HCT116 (cell line): ENCODE results near the gene EIF3A. TPM values are rescaled to one million over a fixed set of nuclear protein-coding genes. Genes with fewer than 3 reads are reported as not detected.
A peak's percentile ranks its signal among the peaks of the same experiment; 100 is the strongest.

ENCODE experiments used
- ATAC-seq: fragments of 200-7000 bp; cut with Tn5 transposase; 2 replicates; pipeline ENCODE4 v1.9.1; 2020; ENCODE audit warnings: mild to moderate bottlenecking, moderate library complexity
- BruUV-seq: library from RNA; stranded (reverse); fragments of 400-500 nt; replicated peaks from 2 replicates; lab custom pipeline; 2021; lab: Mats Ljungman, UMichigan
- CTCF ChIA-PET: fragments of 300-600 bp; sonication (Branson Sonifier 250); formaldehyde crosslinking; loops from one replicate; lab custom pipeline; 2021; ENCODE audit warnings: antibody characterized with exemption; lab: Charles Lee
- POLR2A ChIA-PET: fragments of 300-600, 350-600 bp; sonication (Branson Sonifier 250); formaldehyde crosslinking; loops from one replicate; lab custom pipeline; 2021; ENCODE audit warnings: antibody characterized with exemption; lab: Charles Lee
- RAD21 ChIA-PET, 2 experiments: fragments of 300-600 bp; sonication (Branson Sonifier 250); formaldehyde crosslinking; loops; one replicate each; lab custom pipeline; 2023; ENCODE audit warnings: low total read pairs in 2 of 2; ENCODE audit not compliant: uncharacterized antibody in 2 of 2, unreplicated experiment in 2 of 2, low non-redundant PET in 1 of 2; lab: Charles Lee
- DNase-seq: peaks from one replicate; pipeline ENCODE4 v3.0.0-alpha.2; 2010; ENCODE audit warnings: low read depth, low spot score
- H2AFZ ChIP-seq: fragments of 200-600 bp; shearing (Covaris generic), sonication (generic); 2 replicates; pipeline ENCODE4 v1.6.1; 2017; ENCODE audit warnings: low read depth, mixed run types, mixed read lengths, antibody characterized with exemption, low read length; ENCODE audit not compliant: poor library complexity, severe bottlenecking
- H3K27ac ChIP-seq: 2 replicates; pipeline ENCODE4 v1.5.1; 2012; ENCODE audit warnings: low read depth, low read length
- H3K27me3 ChIP-seq: fragments of 200-600 bp; sonication (generic); 2 replicates; pipeline ENCODE4 v1.6.1; 2016; ENCODE audit warnings: mixed run types, low read length, mixed read lengths; ENCODE audit not compliant: insufficient read depth
- H3K36me3 ChIP-seq, 2 experiments: fragments of 200-500 bp in 1 of 2; fragments of 200-600 bp in 1 of 2; sonication (Bioruptor generic) in 1 of 2; sonication (generic) in 1 of 2; 2 replicates each; pipeline versions ENCODE4 v1.5.1 to v1.6.1; 2014 to 2016; ENCODE audit warnings: low read length in 2 of 2, inconsistent platforms in 1 of 2, mixed read lengths in 1 of 2, mixed run types in 1 of 2; ENCODE audit not compliant: insufficient read depth in 2 of 2, control insufficient read depth in 1 of 2
- H3K4me1 ChIP-seq, 2 experiments: fragments of 200-600 bp in 1 of 2; sonication (generic) in 1 of 2; 2 replicates each; pipeline versions ENCODE4 v1.5.1 to v1.6.1; 2012 to 2017; ENCODE audit warnings: low read length in 2 of 2, inconsistent platforms in 1 of 2, mild to moderate bottlenecking in 1 of 2, mixed read lengths in 1 of 2, mixed run types in 1 of 2, moderate library complexity in 1 of 2; ENCODE audit not compliant: insufficient read depth in 2 of 2, control insufficient read depth in 1 of 2
- H3K4me2 ChIP-seq: fragments of 200-600 bp; sonication (generic); 2 replicates; pipeline ENCODE4 v1.6.1; 2017; ENCODE audit warnings: mixed run types, low read length, mixed read lengths
- H3K4me3 ChIP-seq, 2 experiments: fragments of 200-600 bp in 1 of 2; sonication (generic) in 1 of 2; replicated peaks in 1 of 2; 2 replicates each; pipeline ENCODE4 v1.5.1; 2011 to 2016; ENCODE audit warnings: low read length in 2 of 2, control low read depth in 1 of 2, low read depth in 1 of 2, mild to moderate bottlenecking in 1 of 2, mixed read lengths in 1 of 2, mixed run types in 1 of 2
- H3K79me2 ChIP-seq: fragments of 200-600 bp; sonication (generic); 2 replicates; pipeline ENCODE4 v1.6.1; 2017; ENCODE audit warnings: mild to moderate bottlenecking, mixed run types, low read length, moderate library complexity, mixed read lengths; ENCODE audit not compliant: insufficient read depth
- H3K9ac ChIP-seq: fragments of 200-600 bp; sonication (generic); 2 replicates; pipeline ENCODE4 v1.6.1; 2016; ENCODE audit warnings: low read length, mixed read lengths
- H3K9me2 ChIP-seq: fragments of 200-600 bp; sonication (generic), shearing (Covaris generic); 2 replicates; pipeline ENCODE4 v1.6.1; 2017; ENCODE audit warnings: mixed run types, mild to moderate bottlenecking, moderate library complexity; ENCODE audit not compliant: insufficient read depth
- H3K9me3 ChIP-seq, 2 experiments: fragments of 200-500 bp in 1 of 2; fragments of 200-600 bp in 1 of 2; sonication (Bioruptor generic) in 1 of 2; sonication (generic) in 1 of 2; 2 replicates each; pipeline ENCODE4 v1.6.1; 2014 to 2017; ENCODE audit warnings: low read length in 2 of 2, mixed read lengths in 2 of 2, inconsistent platforms in 1 of 2, low read depth in 1 of 2, mild to moderate bottlenecking in 1 of 2, mixed run types in 1 of 2, moderate library complexity in 1 of 2; ENCODE audit not compliant: control insufficient read depth in 1 of 2, insufficient read depth in 1 of 2
- H4K20me1 ChIP-seq: fragments of 200-600 bp; sonication (generic), shearing (Covaris generic); 2 replicates; pipeline ENCODE4 v1.6.1; 2017; ENCODE audit warnings: mixed run types, mild to moderate bottlenecking, moderate library complexity; ENCODE audit not compliant: insufficient read depth
- CBX3 ChIP-seq: IDR thresholded peaks from 2 replicates; pipeline ENCODE4 v1.6.1; 2012; ENCODE audit warnings: low read depth
- CEBPB ChIP-seq: IDR thresholded peaks from 2 replicates; pipeline ENCODE4 v1.6.1; 2012; ENCODE audit warnings: low read depth
- EGR1 ChIP-seq: IDR thresholded peaks from 2 replicates; pipeline ENCODE4 v1.6.1; 2012; ENCODE audit warnings: low read depth
- ELF1 ChIP-seq: IDR thresholded peaks from 2 replicates; pipeline ENCODE4 v1.6.1; 2012; ENCODE audit warnings: low read depth, borderline replicate concordance
- EZH2 ChIP-seq: fragments of 200-600 bp; sonication (generic); IDR thresholded peaks from 2 replicates; pipeline ENCODE4 v1.6.1; 2017; ENCODE audit warnings: antibody characterized with exemption, mixed run types
- EZH2phosphoT487 ChIP-seq: fragments of 200-600 bp; IDR thresholded peaks from 2 replicates; pipeline ENCODE4 v1.6.1; 2018; ENCODE audit warnings: antibody characterized with exemption, borderline replicate concordance
- FOSL1 ChIP-seq: IDR thresholded peaks from 2 replicates; pipeline ENCODE4 v1.6.1; 2012; ENCODE audit warnings: low read depth
- MAX ChIP-seq: IDR thresholded peaks from 2 replicates; pipeline ENCODE4 v1.6.1; 2012
- POLR2A ChIP-seq: IDR thresholded peaks from 2 replicates; pipeline ENCODE4 v1.7.0; 2011; ENCODE audit warnings: borderline replicate concordance; ENCODE audit not compliant: insufficient read depth, insufficient read length; ENCODE audit errors: extremely low read depth
- POLR2AphosphoS5 ChIP-seq: IDR thresholded peaks from 2 replicates; pipeline ENCODE4 v1.6.1; 2011; ENCODE audit warnings: mild to moderate bottlenecking, low read depth, low read length, moderate library complexity
- SIN3A ChIP-seq: IDR thresholded peaks from 2 replicates; pipeline ENCODE4 v1.6.1; 2012; ENCODE audit warnings: low read depth
- SP1 ChIP-seq: IDR thresholded peaks from 2 replicates; pipeline ENCODE4 v1.6.1; 2012; ENCODE audit warnings: low read depth
- SRF ChIP-seq: IDR thresholded peaks from 2 replicates; pipeline ENCODE4 v1.6.1; 2012; ENCODE audit warnings: low read depth
- ZNF274 ChIP-seq: fragments of 200-500 bp; sonication (Bioruptor generic); IDR thresholded peaks from 2 replicates; pipeline ENCODE4 v1.6.1; 2014; ENCODE audit warnings: mild to moderate bottlenecking, low read depth, low read length, inconsistent platforms
- intact Hi-C: fragments of 100-400 bp; cut with micrococcal nuclease; formaldehyde crosslinking; loops from 2 replicates; pipeline ENCODE4 v1.10.0; 2022
- total RNA-seq: library from RNA; stranded (reverse); gene quantifications from one replicate; pipeline ENCODE4 v1.2.1, GENCODE V29; 2021; ENCODE audit not compliant: unreplicated experiment
- TF ChIP-seq, protein P1 (sequence below), 3 experiments: fragments of 200-600 bp in 1 of 3; sonication (generic) in 1 of 3; IDR thresholded peaks in 2 of 3; conservative IDR thresholded peaks in 1 of 3; 2 replicates each; pipeline ENCODE4 v1.5.1; 2012 to 2017; ENCODE audit warnings: low read depth in 2 of 3, low read length in 2 of 3, antibody characterized with exemption in 1 of 3, borderline replicate concordance in 1 of 3, control low read depth in 1 of 3, mild to moderate bottlenecking in 1 of 3, mixed read lengths in 1 of 3, mixed run types in 1 of 3, moderate library complexity in 1 of 3; ENCODE audit not compliant: insufficient read depth in 1 of 3
- TF ChIP-seq, protein P2 (sequence below): IDR thresholded peaks from 2 replicates; pipeline ENCODE4 v1.6.1; 2012; ENCODE audit warnings: low read depth
- TF ChIP-seq, protein P3 (sequence below): IDR thresholded peaks from 2 replicates; pipeline ENCODE4 v1.6.1; 2012
- TF ChIP-seq, protein P4 (sequence below): IDR thresholded peaks from 2 replicates; pipeline ENCODE4 v1.6.1; 2011; ENCODE audit warnings: mild to moderate bottlenecking, low read length, moderate library complexity; ENCODE audit not compliant: insufficient replicate concordance; ENCODE audit errors: extremely low read depth

Gene EIF3A
- total RNA-seq, 1 experiment from 2014 or later: 271 TPM

DNA sequence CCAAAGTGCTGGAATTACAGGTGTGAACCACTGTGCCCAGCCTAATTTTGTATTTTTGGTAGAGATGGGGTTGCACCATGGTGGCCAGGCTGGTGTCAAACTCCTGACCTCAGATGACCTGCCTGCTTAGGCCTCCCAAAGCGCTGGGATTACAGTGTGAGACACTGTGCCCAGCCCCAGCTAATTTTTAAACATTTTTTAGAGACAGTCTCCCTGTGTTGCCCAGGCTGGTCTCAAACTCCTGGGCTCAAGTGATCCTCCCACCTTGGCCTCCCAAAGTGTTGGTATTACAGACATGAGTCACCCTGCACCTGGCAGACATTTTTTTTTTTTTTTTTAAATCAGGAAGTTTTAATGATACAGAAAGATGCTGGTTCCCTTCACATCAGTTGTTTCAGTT, 38.8 kb upstream of the EIF3A start:
- no peak overlapping the region for H3K9ac ChIP-seq
- H3K9me2 ChIP-seq: no peaks in the 10 kb centered on the region
- H2AFZ ChIP-seq: no peak overlapping the region
- peak; percentile 41; the same call in 1 of the 2 replicates for ATAC-seq
- no peak overlapping the region for H3K4me2 ChIP-seq
- no peaks in the 10 kb centered on the region for H3K79me2 ChIP-seq
- H4K20me1 ChIP-seq: no peaks in the 10 kb centered on the region
- DNase-seq: no peak
- CTCF ChIA-PET: no interaction called here
- RAD21 ChIA-PET: no interaction called here
- H3K27me3 ChIP-seq: no peaks in the 10 kb centered on the region
- TF ChIP-seq, protein P1, sequence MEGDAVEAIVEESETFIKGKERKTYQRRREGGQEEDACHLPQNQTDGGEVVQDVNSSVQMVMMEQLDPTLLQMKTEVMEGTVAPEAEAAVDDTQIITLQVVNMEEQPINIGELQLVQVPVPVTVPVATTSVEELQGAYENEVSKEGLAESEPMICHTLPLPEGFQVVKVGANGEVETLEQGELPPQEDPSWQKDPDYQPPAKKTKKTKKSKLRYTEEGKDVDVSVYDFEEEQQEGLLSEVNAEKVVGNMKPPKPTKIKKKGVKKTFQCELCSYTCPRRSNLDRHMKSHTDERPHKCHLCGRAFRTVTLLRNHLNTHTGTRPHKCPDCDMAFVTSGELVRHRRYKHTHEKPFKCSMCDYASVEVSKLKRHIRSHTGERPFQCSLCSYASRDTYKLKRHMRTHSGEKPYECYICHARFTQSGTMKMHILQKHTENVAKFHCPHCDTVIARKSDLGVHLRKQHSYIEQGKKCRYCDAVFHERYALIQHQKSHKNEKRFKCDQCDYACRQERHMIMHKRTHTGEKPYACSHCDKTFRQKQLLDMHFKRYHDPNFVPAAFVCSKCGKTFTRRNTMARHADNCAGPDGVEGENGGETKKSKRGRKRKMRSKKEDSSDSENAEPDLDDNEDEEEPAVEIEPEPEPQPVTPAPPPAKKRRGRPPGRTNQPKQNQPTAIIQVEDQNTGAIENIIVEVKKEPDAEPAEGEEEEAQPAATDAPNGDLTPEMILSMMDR (IDR thresholded peaks at IDR 0.05 in 2 of 3, conservative IDR thresholded peaks at IDR 0.05 in 1 of 3; ENCODE audit: borderline replicate concordance in 1 of 3, insufficient read depth in 1 of 3, low read depth in 2 of 3, low read length in 2 of 3): no peak
- no peak for TF ChIP-seq EZH2phosphoT487
- no peak for TF ChIP-seq EZH2
- TF ChIP-seq, protein P2, sequence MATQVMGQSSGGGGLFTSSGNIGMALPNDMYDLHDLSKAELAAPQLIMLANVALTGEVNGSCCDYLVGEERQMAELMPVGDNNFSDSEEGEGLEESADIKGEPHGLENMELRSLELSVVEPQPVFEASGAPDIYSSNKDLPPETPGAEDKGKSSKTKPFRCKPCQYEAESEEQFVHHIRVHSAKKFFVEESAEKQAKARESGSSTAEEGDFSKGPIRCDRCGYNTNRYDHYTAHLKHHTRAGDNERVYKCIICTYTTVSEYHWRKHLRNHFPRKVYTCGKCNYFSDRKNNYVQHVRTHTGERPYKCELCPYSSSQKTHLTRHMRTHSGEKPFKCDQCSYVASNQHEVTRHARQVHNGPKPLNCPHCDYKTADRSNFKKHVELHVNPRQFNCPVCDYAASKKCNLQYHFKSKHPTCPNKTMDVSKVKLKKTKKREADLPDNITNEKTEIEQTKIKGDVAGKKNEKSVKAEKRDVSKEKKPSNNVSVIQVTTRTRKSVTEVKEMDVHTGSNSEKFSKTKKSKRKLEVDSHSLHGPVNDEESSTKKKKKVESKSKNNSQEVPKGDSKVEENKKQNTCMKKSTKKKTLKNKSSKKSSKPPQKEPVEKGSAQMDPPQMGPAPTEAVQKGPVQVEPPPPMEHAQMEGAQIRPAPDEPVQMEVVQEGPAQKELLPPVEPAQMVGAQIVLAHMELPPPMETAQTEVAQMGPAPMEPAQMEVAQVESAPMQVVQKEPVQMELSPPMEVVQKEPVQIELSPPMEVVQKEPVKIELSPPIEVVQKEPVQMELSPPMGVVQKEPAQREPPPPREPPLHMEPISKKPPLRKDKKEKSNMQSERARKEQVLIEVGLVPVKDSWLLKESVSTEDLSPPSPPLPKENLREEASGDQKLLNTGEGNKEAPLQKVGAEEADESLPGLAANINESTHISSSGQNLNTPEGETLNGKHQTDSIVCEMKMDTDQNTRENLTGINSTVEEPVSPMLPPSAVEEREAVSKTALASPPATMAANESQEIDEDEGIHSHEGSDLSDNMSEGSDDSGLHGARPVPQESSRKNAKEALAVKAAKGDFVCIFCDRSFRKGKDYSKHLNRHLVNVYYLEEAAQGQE: no peak
- TF ChIP-seq ELF1: no peak
- no peak for TF ChIP-seq CEBPB
- no peak for TF ChIP-seq MAX
- TF ChIP-seq, protein P3, sequence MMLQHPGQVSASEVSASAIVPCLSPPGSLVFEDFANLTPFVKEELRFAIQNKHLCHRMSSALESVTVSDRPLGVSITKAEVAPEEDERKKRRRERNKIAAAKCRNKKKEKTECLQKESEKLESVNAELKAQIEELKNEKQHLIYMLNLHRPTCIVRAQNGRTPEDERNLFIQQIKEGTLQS: no peak
- TF ChIP-seq SIN3A: no peak
- no peak for TF ChIP-seq POLR2A
- no peak for TF ChIP-seq SRF
- no peak for TF ChIP-seq FOSL1
- no peak for TF ChIP-seq POLR2AphosphoS5
- TF ChIP-seq, protein P4, sequence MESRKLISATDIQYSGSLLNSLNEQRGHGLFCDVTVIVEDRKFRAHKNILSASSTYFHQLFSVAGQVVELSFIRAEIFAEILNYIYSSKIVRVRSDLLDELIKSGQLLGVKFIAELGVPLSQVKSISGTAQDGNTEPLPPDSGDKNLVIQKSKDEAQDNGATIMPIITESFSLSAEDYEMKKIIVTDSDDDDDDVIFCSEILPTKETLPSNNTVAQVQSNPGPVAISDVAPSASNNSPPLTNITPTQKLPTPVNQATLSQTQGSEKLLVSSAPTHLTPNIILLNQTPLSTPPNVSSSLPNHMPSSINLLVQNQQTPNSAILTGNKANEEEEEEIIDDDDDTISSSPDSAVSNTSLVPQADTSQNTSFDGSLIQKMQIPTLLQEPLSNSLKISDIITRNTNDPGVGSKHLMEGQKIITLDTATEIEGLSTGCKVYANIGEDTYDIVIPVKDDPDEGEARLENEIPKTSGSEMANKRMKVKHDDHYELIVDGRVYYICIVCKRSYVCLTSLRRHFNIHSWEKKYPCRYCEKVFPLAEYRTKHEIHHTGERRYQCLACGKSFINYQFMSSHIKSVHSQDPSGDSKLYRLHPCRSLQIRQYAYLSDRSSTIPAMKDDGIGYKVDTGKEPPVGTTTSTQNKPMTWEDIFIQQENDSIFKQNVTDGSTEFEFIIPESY: no peak
- no peak for TF ChIP-seq SP1
- no peak for TF ChIP-seq ZNF274
- no peak for TF ChIP-seq EGR1
- TF ChIP-seq CBX3: no peak
- H3K9me3 ChIP-seq: no peaks in the 10 kb centered on the region
- H3K27ac ChIP-seq: no peak overlapping the region
- H3K4me3 ChIP-seq: no peak overlapping the region
- intact Hi-C loops: no loop called here
- BruUV-seq: no TSS peak
- POLR2A ChIA-PET: no interaction called here
- H3K36me3 ChIP-seq: peaks cover 8 to 22% of the 10 kb centered on the region in 2 experiments
- peaks cover 4 to 13% of the 10 kb centered on the region in 2 experiments; a peak in 3 of 4 replicates for H3K4me1 ChIP-seq
